Subcutaneous abdominal adipose tissue (tissue), 5 donors: ENCODE results near the gene TAF11.
A peak's percentile ranks its signal among the peaks of the same experiment; 100 is the strongest.

Experiments
- H3K27ac ChIP-seq: one replicate; pipeline ENCODE4 v1.7.0; 2013; ENCODE audit warnings: low read depth, mild to moderate bottlenecking, inconsistent platforms, low read length, moderate library complexity
- H3K27me3 ChIP-seq, 5 donors: one replicate each; pipeline ENCODE4 v1.7.0; 2013; ENCODE audit warnings: low read length in 5 of 5, inconsistent platforms in 1 of 5; ENCODE audit not compliant: control insufficient read depth in 5 of 5, insufficient read depth in 4 of 5
- H3K36me3 ChIP-seq, 5 donors: one replicate each; pipeline ENCODE4 v1.7.0; 2013; ENCODE audit warnings: low read length in 5 of 5; ENCODE audit not compliant: control insufficient read depth in 5 of 5, insufficient read depth in 5 of 5
- H3K4me1 ChIP-seq, 5 donors: one replicate each; pipeline ENCODE4 v1.7.0; 2013; ENCODE audit warnings: low read length in 5 of 5, mild to moderate bottlenecking in 3 of 5, moderate library complexity in 1 of 5; ENCODE audit not compliant: control insufficient read depth in 5 of 5, insufficient read depth in 5 of 5
- H3K4me3 ChIP-seq, 5 donors: one replicate each; pipeline ENCODE4 v1.7.0; 2013; ENCODE audit warnings: low read length in 5 of 5, low read depth in 1 of 5
- H3K9ac ChIP-seq, 5 donors: one replicate each; pipeline ENCODE4 v1.7.0; 2013; ENCODE audit warnings: low read length in 5 of 5, mild to moderate bottlenecking in 4 of 5, moderate library complexity in 3 of 5
- H3K9me3 ChIP-seq, 5 donors: one replicate each; pipeline ENCODE4 v1.7.0; 2013; ENCODE audit warnings: low read length in 5 of 5; ENCODE audit not compliant: control insufficient read depth in 5 of 5
- donor health status: healthy.
- donor health status: healthy.
- donor health status: healthy.
- donor health status: healthy.
- donor health status: healthy.

The TAF11 gene

DNA sequence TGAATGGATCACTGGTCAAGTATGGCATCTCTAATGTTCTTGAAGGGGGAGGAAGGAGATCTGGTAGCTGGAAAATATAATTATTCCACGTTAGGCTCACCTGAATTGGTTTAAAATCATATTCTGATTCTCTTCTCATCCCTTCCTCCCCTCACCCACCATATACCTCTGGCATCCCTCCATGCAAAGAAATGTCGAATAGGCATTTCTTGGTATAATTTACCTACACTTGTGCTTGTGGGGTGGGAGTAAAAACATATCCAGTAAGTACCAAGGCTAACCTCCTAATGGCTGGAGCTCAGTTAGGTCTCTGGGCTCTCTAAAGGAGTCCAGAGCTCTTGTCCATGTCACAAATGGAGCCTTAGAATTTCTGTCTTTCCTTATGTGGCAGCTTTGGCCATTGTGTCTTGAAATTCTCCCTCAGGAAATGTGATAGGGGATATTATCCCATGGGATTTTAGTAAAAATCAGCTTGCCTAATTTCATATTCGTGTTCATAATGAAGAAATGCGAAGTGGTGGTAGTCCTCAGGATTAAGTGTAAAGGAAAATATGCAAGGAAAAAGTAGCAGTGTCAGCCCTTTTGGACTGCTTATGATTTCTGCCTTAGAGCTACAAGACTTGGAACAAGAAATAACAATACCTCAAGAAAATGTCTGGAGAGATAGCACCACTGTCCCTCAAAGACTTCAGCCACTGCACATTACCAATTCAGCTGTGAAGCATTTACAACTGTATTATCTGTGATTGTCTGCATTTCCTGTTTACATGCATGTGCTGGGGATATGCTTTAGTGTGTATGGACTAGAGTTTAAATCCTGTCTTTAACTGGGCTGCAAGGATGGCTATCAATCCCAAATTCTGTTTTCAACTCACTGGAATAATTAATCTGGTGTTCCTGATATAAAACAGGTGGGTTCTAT, 12.3 kb downstream of the TAF11 start:
- no peak overlapping the region for H3K27ac ChIP-seq
- peaks cover 53 to 96% (median 83%) of the 10 kb centered on the region in 5 donors for H3K36me3 ChIP-seq
- H3K9me3 ChIP-seq = no peaks in the 10 kb centered on the region
- no peaks in the 10 kb centered on the region for H3K27me3 ChIP-seq
- no peak overlapping the region for H3K9ac ChIP-seq
- H3K4me3 ChIP-seq = no peak overlapping the region
- H3K4me1 ChIP-seq = no peaks in the 10 kb centered on the region

DNA sequence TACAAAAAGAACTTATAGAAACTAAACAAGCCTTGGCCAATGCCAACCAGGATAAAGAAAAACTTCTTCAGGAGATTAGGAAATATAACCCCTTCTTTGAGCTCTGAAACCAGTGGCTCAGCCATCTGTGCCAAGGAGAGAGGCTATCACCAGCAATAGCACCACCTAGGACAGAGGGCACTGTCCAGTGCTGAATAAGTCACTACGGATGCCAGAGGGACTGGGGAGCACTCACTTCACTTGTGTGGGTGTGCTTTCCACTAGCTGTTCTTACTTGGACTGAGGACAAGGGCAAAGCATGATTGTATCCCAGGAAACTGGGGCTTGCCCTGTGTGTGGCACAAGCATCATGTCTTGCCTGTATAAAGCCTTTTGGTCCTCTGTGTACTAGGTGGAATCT, 15.5 kb downstream of the TAF11 start:
- H3K27ac ChIP-seq = no peak overlapping the region
- H3K36me3 ChIP-seq = peaks cover 49 to 87% (median 81%) of the 10 kb centered on the region in 5 donors
- H3K4me1 ChIP-seq = peaks cover 0 to under 1% (median 0%) of the 10 kb centered on the region in 5 donors
- no peak overlapping the region for H3K9ac ChIP-seq
- H3K27me3 ChIP-seq = no peaks in the 10 kb centered on the region
- no peak overlapping the region for H3K4me3 ChIP-seq
- no peaks in the 10 kb centered on the region for H3K9me3 ChIP-seq

DNA sequence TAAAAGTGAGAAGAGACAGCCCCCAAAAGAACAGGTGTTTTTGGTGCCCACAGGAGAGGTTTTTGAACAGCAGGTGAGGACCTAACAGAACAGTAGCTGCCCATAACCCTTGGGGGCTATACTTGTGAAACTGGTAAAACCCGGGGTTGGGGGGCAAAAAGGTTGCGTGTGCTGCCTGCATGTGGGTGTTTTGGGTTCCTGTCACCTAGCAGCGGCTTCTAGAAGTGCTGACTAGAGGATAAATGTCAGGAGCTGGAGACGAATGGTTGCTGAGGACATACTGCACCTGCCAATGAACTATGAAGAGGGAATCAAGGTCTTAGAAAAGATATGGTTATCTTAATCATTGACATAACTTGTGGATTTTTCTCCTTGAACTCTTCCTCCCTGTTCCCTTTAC, 16.0 kb downstream of the TAF11 start:
- Histone ChIP-seq H3K4me1 (peaks cover 0 to 5% (median 0%) of the 10 kb centered on the region in 5 donors), H3K9me3 (no peaks in the 10 kb centered on the region), H3K27me3 (no peaks in the 10 kb centered on the region), H3K27ac (no peak overlapping the region), H3K9ac (no peak overlapping the region), H3K4me3 (no peak overlapping the region), H3K36me3 (peaks cover 44 to 85% (median 80%) of the 10 kb centered on the region in 5 donors)

DNA sequence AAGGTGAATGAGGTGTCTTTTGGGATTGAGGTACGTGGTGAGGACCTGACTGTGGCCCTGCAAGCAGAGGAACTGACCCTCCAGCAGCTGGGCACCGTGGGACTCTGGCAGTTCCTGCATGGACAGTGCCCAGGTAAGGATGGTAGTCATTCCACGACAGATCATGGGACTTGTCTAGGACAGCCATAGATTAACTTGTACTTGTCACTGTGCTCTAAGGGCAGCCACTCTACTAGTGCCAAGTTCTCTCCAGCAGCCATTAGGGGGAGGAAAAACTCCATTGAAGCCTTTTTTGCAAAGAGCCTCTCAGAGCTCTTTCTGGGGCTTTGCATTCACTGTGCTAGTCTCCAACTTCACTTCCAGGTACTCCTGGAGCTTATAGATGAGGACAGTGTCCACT, 20.4 kb downstream of the TAF11 start:
- Histone ChIP-seq H3K9ac (no peak overlapping the region), H3K4me1 (peaks cover 0 to 5% (median 0%) of the 10 kb centered on the region in 5 donors), H3K27ac (no peak overlapping the region), H3K36me3 (peaks cover 37 to 63% (median 56%) of the 10 kb centered on the region in 5 donors), H3K9me3 (no peaks in the 10 kb centered on the region), H3K4me3 (no peak overlapping the region), H3K27me3 (no peaks in the 10 kb centered on the region)

DNA sequence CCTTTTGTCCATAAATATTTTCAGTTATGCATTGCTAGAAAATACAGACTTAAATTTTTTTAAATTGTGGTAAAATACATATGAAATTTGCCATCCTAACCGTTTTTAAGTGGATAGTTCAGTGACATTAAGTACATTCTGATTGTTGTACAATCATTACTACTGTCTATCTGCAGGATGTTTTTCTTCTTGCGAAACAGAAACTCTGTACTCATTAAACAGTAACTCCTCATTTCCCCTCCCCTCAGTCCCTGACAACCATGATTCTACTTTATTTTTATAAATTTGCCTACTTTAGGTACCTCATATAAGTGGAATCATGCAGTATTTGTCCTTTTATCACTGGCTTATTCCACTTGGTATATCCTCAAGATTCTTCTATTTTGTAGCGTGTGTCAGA, 21.3 kb downstream of the TAF11 start:
- Histone ChIP-seq H3K27me3 (no peaks in the 10 kb centered on the region), H3K4me3 (no peak overlapping the region), H3K36me3 (peaks cover 32 to 57% (median 46%) of the 10 kb centered on the region in 5 donors), H3K27ac (no peak overlapping the region), H3K4me1 (peaks cover 0 to 5% (median 0%) of the 10 kb centered on the region in 5 donors), H3K9me3 (no peaks in the 10 kb centered on the region), H3K9ac (no peak overlapping the region)

DNA sequence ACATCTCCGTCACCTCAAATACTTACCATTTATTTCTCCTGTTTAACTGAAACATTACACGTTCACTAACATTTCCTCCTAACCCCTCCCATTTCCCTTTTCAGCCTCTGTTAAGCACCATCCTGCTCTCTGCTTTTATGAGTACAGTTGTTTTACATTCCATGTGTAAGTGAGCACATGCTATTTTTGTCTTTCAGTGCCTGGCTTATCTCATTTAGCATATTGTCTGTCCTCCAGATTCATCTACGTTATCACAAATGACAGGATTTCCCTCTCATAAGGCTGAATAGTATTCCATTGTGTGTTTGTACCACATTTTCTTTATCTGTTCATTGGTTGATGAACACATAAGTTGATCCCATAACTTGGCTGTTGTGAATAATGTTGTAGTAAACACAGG, 22.7 kb downstream of the TAF11 start:
- Histone ChIP-seq H3K4me1 (peaks cover 0 to 5% (median 0%) of the 10 kb centered on the region in 5 donors), H3K9me3 (no peaks in the 10 kb centered on the region), H3K36me3 (peaks cover 29 to 54% (median 42%) of the 10 kb centered on the region in 5 donors), H3K9ac (peak overlapping the region in 1 of 5 donors; percentile 10), H3K27ac (no peak overlapping the region), H3K4me3 (no peak overlapping the region), H3K27me3 (no peaks in the 10 kb centered on the region)

DNA sequence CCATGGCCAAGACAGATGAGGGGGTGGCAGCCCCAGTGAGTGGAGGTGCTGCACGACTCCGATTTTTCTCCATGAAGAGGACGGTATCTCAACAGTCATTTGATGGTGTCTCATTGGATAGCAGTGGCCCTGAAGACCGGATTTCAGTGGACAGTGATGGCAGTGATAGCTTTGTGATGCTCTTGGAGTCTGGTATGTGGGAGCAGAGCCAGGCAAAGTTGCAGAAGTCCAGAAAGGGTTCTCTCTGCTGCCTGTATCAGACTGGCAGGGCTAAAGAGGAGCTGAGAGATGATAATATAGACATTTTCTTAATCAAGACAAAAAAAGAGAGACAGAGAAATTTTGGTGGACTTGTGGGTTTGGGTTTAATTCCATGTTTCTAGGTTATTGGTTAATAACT, 23.8 kb downstream of the TAF11 start:
- H3K27ac ChIP-seq = no peak overlapping the region
- peaks cover 34 to 58% (median 45%) of the 10 kb centered on the region in 5 donors for H3K36me3 ChIP-seq
- peaks cover 0 to 5% (median 0%) of the 10 kb centered on the region in 5 donors for H3K4me1 ChIP-seq
- H3K27me3 ChIP-seq = no peaks in the 10 kb centered on the region
- no peak overlapping the region for H3K4me3 ChIP-seq
- no peak overlapping the region for H3K9ac ChIP-seq
- H3K9me3 ChIP-seq = no peaks in the 10 kb centered on the region

DNA sequence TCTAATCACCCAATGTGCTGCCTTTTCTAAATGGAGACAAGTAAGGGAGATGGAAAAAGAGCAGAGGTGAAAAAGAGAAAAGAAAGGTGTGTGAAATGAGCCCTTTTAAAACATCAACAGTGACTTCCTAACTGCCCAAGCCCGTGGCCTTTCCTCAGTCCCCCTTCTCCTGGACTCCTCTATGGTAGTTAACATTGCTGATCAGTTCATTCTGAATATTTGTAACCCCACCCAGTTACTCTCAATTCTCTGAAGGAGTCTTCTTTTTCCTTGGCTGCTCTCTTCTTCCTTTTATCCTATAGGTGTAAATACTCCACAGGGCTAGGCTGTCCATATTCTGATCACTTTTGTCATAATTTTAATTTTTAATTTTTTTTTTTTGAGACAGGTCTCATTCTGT, 27.1 kb downstream of the TAF11 start:
- Histone ChIP-seq H3K4me3 (no peak overlapping the region), H3K36me3 (peaks cover 46 to 79% (median 65%) of the 10 kb centered on the region in 5 donors), H3K4me1 (peaks cover 0 to 4% (median 0%) of the 10 kb centered on the region in 5 donors), H3K27ac (no peak overlapping the region), H3K27me3 (no peaks in the 10 kb centered on the region), H3K9ac (no peak overlapping the region), H3K9me3 (no peaks in the 10 kb centered on the region)

DNA sequence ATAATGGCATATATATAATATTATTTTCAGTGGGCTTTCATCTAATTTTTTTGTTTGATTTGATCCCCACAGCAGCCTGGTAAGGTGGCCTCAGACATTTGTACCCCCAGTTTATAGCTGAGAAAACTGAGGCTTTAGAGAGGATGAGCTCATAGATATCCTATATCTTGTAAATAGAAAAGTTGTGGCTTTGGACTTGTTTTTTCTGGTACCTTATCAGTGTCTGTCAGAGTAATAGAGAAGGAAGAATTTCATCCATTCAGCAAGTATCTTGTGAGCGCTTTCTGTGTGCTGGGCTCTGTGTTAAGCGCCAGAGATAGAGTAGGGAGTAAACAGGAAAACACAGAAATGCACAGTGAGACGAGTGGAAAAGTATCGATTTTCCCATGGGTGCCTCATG, 27.9 kb downstream of the TAF11 start:
- Histone ChIP-seq H3K9me3 (no peaks in the 10 kb centered on the region), H3K9ac (no peak overlapping the region), H3K27ac (no peak overlapping the region), H3K4me1 (no peaks in the 10 kb centered on the region), H3K36me3 (peaks cover 39 to 81% (median 66%) of the 10 kb centered on the region in 5 donors), H3K27me3 (no peaks in the 10 kb centered on the region), H3K4me3 (no peak overlapping the region)

DNA sequence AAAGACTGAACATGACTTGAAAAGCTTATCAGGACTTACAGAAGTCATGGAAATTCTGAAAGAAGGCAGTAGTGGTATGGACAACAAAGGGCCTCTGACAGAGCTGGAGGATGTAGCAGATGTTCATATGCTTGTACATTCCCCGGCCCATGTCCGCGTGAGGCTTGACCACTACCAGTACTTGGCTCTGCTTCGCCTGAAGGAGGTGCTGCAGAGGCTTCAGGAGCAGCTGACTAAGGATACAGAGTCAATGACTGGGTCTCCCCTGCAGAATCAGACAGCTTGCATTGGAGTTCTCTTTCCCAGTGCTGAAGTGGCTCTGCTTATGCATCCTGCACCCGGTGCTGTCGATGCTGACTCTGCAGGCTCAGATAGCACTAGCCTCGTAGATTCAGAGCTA, 29.2 kb downstream of the TAF11 start:
- Histone ChIP-seq H3K9me3 (no peaks in the 10 kb centered on the region), H3K27me3 (no peaks in the 10 kb centered on the region), H3K9ac (no peak overlapping the region), H3K4me3 (no peak overlapping the region), H3K4me1 (no peaks in the 10 kb centered on the region), H3K36me3 (peaks cover 38 to 77% (median 62%) of the 10 kb centered on the region in 5 donors), H3K27ac (no peak overlapping the region)
